Activated CD8-positive, alpha-beta memory T cell treated with anti-CD3 and anti-CD28 coated beads for 36 hours (primary cell): ENCODE results near the gene CIITA. TPM values are rescaled to one million over a fixed set of nuclear protein-coding genes. Genes with fewer than 3 reads are reported as not detected.
"Not testable (repeated sequence)": the region's sequence is repeated elsewhere in the genome, so short reads cannot be mapped to it uniquely, and the experiment has no call there.

ENCODE experiments used
- CTCF ChIA-PET: fragments of 350-600 bp; sonication (Branson Sonifier 250); formaldehyde crosslinking; loops from one replicate; lab custom pipeline; 2021; ENCODE audit warnings: antibody characterized with exemption; lab: Charles Lee
- POLR2A ChIA-PET: fragments of 350-600 bp; sonication (Branson Sonifier 250); formaldehyde crosslinking; loops from one replicate; lab custom pipeline; 2021; ENCODE audit warnings: antibody characterized with exemption; lab: Charles Lee
- total RNA-seq, 2 experiments: library from RNA; stranded (reverse); gene quantifications; one replicate each; pipeline ENCODE4 v1.2.3, GENCODE V29; 2021

The CIITA gene
- total RNA-seq, 2 experiments from 2014 or later, result 9.0 to 9.3 TPM

DNA sequence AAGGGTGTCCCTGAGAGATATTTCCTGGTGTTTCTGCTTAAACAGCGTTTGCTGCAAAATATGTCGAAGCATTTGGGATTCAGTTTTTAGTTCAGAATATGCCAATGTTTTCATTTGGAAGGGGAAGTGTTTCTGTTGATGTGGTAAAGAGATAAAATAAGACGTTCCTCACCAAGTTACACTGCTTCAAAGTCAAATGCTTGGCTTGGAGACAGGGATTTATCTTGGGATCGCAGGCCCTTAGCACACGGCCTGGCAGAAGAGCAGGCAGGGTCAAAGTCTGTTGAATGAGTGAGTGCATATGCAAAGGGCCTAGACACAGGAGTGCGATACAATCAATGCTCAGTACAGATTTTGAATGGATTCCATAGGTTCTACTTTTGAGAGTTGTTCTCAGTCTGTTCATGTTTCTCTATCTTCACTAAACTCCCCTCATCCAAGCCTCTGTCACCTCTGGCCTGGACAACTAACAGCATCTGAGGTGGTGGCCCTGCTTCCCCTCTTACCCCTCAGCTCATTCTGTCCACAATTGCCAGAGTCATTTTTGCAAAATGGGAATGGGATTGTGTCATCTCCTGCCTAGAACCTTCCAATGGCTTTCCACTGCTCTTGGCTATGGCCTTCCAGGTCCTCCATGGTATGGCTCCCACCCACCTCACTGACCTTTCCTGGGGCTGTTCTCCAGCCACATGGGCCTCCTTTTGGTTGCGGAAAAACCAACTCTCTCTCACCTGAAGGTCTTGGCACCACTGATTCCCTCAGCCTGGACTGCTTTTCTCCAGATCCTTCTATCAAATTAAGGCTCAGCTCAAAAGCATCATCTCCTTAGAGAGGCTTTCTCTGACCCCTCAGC lies 62.0 kb downstream of the CIITA start:
- POLR2A ChIA-PET, result no interaction called here
- CTCF ChIA-PET, result interaction anchor here (1.0 to 1.4 kb wide), 2 partner anchors 20 to 427 kb away, joined by 3 to 4 read pairs; no protein-coding TSS in a partner anchor

DNA sequence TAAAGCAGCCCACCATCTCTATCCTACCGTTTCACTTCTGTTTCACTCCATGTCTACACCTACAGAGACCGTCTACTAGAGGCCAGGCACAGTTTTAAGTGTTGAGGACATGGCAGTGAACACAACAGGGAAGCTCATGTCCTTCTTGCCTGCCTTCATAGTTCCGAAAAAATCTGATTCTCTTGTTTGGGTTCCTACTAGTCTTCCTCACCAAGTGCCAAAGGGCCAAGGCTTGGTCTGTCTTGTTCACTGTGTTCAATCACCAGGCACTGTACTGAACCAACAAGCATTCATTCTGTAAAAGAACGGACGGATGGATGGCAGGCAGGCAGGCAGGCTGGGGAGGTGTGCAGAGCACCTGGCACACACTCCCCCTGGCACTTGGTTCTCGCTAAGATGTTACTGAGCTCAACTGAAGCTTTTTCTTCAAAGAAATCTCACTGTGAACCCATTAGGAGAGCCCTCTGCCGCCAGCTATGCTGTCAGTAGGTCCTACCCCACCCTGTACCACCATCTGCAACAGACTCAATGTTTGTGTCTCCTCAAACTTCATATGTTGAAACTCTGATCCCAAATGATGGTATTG lies 62.7 kb downstream of the CIITA start:
- CTCF ChIA-PET, result interaction anchor here (1.0 to 1.9 kb wide), 2 partner anchors 21 to 428 kb away, joined by 3 to 5 read pairs; no protein-coding TSS in a partner anchor
- POLR2A ChIA-PET, result no interaction called here

GRCh38 chr16:10940501-10941079 lies 63.6 kb downstream of the CIITA start:
- CTCF ChIA-PET, result interaction anchor here (1.3 to 1.9 kb wide), 2 partner anchors 8 to 22 kb away, joined by 3 to 5 read pairs; no protein-coding TSS in a partner anchor

DNA sequence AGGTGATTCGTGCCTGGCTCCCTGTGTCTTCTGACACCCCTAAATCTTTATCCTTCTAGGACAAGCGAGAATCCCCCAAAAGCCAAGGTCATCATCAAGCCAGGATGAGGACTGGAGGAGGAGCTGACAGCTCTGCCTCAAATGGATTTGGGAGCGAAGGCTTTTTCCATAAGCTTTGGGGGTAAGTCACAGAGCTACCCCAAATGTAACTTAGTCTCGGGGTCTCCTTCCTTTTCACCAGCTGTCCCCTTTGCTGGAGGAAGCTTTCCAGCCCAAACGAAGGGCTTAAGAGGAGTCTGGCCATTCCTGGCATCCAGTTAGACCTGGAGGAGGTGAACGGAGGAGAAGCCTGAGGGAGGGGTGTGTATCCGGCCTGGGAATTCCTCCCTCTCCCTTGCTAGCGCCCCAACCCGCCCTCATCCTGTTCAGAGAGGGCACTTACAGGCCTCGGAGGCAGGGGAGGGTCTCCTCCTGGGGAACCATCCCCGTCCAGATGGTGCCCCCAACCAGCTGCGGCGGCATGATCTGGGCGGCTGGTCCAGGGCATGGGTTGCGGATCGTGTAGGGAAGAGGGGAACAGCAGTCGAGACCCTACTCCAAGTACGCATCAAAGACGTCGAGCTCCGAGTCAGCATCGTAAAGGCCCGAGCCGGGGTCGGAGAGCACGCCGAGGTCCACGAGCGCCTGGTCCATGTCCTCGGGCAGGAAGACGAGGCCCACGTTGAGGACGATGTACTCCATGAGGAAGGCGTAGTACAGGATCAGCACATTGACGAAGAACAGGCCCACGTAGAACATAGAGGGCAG lies 64.3 kb downstream of the CIITA start:
- CTCF ChIA-PET, result interaction anchor here (1.3 to 1.9 kb wide), 2 partner anchors 9 to 22 kb away, joined by 3 to 5 read pairs; no protein-coding TSS in a partner anchor
- POLR2A ChIA-PET, result interaction anchor here (0.6 kb wide), 1 partner anchor 284 kb away, joined by 3 read pairs; no protein-coding TSS in a partner anchor

More at GRCh38 chr16:10940501-10941079, 63.6 kb downstream of the CIITA start:
- POLR2A ChIA-PET, result interaction anchor here (0.6 kb wide), 1 partner anchor 284 kb away, joined by 3 read pairs; no protein-coding TSS in a partner anchor

GRCh38 chr16:10941935-10942351 lies 64.9 kb downstream of the CIITA start:
- CTCF ChIA-PET, result not testable (repeated sequence)
- POLR2A ChIA-PET, result interaction anchor here (0.5 kb wide), 1 partner anchor 167 kb away, joined by 7 read pairs; no protein-coding TSS in a partner anchor

DNA sequence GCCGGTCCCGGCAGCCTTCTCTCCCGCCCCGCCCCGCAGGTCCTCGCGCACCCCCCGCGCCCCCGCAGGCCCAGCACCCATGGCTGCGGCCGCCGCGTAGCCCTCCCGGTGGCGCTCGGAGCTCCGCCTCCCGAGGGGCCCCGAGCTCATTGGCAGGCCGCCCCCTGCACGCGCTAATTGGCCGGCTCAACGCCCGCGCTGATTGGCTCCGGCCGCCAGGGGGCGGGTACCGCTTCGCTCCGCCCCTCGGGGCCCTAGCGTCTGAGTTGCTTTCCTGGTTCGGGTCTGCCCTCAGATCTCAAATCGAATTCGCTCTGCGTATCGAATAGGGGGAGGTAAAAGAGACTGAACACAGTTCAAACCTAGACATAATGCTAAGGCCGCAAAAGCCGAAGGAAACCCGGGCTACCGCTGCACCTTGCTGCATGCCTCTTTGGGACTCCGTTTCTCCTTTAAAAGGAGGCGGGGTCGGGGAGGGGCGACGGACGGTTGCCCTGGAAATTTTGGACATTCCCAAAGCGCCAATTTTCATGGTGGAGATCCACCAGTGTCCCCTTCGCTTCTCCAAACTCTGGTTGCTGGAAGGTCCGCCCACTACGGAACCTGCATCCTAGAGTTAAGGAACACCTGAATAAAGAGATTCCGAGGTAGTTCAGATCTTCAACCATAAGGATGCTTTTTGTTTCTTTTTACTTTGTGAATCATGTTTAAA lies 65.5 kb downstream of the CIITA start, which contains the start of gene DEXI:
DEXI (minus strand) TSS at position 117 of the 712 bp plus-strand sequence. CDS start 463 bp downstream, outside the sequence.
- POLR2A ChIA-PET, result interaction anchor here (0.5 to 0.6 kb wide), 3 partner anchors 71 to 854 kb away, joined by 3 to 7 read pairs (median 3); no protein-coding TSS in a partner anchor
- CTCF ChIA-PET, result no interaction called here

DNA sequence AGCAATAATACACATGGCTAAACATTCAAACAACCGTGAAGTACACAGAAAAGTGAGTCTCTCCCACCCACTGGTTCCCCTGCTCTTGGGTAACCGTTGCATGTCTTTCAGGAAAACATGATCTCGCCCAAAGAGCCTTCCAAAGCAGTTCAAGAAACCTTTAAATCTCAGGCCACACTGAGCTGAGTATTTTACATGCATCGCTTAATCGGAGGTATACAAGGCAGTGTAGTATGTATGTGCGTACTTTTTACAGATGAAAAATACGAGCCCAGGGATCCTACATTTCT lies 66.0 kb downstream of the CIITA start:
- ChIA-PET CTCF (no interaction called here), POLR2A (no interaction called here)

DNA sequence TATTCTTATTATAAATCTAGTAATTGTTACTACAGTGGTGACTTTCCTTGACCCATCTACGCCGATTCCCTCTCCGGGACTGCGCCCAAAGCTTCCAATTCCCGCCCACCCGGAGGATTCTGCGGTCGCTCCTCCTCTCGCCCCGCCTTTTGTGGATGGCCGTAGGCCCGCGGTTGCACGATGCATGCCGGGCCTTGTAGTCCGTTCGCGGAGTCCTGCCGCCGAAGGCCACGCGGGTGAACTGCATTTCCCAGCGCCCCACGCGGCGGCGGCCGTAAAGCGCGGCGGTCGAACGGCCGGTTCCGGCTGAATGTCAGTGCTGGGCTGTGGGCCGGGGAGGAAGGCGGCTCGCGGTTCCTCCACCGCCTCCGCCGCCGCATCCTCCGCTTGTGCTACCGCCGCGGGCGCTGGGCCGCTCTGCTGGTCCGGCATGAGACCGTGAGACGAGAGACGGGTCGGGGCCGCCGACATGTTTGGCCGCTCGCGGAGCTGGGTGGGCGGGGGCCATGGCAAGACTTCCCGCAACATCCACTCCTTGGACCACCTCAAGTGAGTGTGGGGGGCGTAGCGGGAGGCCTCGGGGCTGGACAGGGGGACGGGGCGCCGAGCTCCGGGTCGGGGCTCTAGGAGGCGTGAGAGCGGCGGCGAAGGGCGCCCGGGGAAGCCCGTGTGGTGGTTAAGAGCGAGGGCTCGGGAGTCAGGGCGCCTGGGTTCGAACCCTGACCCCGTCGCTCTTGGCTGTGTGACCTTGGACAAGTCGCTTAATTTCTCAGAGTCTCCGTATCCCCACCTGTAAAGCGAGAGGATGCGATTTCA lies 67.5 kb downstream of the CIITA start, which contains the start of gene CLEC16A:
CLEC16A (plus strand) TSS at position 316 of the 816 bp plus-strand sequence; CDS start at position 470, 154 bp downstream.
- POLR2A ChIA-PET, result interaction anchor here (1.3 kb wide), 1 partner anchor 307 kb away, joined by 3 read pairs; no protein-coding TSS in a partner anchor
- CTCF ChIA-PET, result interaction anchor here (1.0 to 2.2 kb wide), 3 partner anchors 9 to 27 kb away, joined by 3 to 13 read pairs (median 8); no protein-coding TSS in a partner anchor

DNA sequence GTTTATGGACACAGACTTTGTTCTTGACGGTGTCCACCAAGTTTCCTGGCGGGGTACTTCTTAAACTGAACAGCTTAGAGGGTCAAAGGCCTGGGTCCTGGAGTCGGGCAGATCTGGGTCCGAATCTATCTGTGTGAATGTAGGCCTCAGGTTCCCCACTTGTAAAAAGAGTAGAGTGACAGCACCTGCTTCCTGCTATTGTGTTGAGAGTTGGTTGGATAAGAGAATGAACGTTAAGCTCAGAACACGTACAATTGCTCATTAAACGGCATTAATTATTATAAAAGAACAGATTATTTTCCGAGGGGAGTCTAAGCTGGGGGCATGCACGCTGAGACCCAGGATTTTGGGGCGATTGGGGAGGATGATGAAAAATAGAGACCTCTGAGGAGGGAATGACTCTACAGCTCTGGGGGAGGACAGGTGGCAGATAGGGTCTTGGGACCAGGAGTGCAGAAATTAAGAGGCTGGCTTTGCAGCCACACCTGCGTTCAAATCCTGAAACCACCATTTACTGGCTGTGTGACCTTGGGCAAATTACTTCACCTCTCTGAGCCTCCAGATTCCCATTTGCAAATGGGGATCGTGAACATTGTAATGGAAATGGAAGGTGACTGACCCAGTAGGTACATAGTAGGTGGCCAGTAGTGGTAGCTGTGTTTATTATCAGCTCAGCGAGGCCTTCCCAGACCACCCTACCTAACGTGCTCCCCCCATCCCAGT lies 68.2 kb downstream of the CIITA start:
- POLR2A ChIA-PET, result interaction anchor here (1.3 kb wide), 1 partner anchor 307 kb away, joined by 3 read pairs; no protein-coding TSS in a partner anchor

GRCh38 chr16:10946308-10946707 lies 69.3 kb downstream of the CIITA start:
- ChIA-PET CTCF (interaction anchor here (2.2 kb wide), 1 partner anchor 18 kb away, joined by 13 read pairs; no protein-coding TSS in a partner anchor), POLR2A (no interaction called here)

More for the DNA sequence above, 68.2 kb downstream of the CIITA start:
- CTCF ChIA-PET, result interaction anchor here (1.0 to 2.2 kb wide), 3 partner anchors 9 to 26 kb away, joined by 3 to 13 read pairs (median 8); no protein-coding TSS in a partner anchor

GRCh38 chr16:10947211-10947787 lies 70.3 kb downstream of the CIITA start:
- POLR2A ChIA-PET, result no interaction called here
- CTCF ChIA-PET, result no interaction called here

- POLR2A ChIA-PET, result no interaction called here
These were observed 72.5 kb downstream of the CIITA start for GRCh38 chr16:10949424-10949970.

GRCh38 chr16:10950393-10950792 lies 73.4 kb downstream of the CIITA start:
- POLR2A ChIA-PET, result interaction anchor here (0.8 kb wide), 1 partner anchor 305 kb away, joined by 4 read pairs; the partner anchor contains the start of gene SOCS1
- CTCF ChIA-PET, result interaction anchor here (1.4 to 2.1 kb wide), 2 partner anchors 10 to 13 kb away, joined by 3 to 5 read pairs; no protein-coding TSS in a partner anchor

More at GRCh38 chr16:10949424-10949970, 72.5 kb downstream of the CIITA start:
- CTCF ChIA-PET, result interaction anchor here (0.5 to 2.1 kb wide), 6 partner anchors 11 to 668 kb away, joined by 3 to 5 read pairs (median 3); no protein-coding TSS in a partner anchor

- ChIA-PET POLR2A (no interaction called here), CTCF (interaction anchor here (2.1 kb wide), 1 partner anchor 12 kb away, joined by 5 read pairs; no protein-coding TSS in a partner anchor)
These were observed 74.0 kb downstream of the CIITA start for GRCh38 chr16:10951026-10951425.

DNA sequence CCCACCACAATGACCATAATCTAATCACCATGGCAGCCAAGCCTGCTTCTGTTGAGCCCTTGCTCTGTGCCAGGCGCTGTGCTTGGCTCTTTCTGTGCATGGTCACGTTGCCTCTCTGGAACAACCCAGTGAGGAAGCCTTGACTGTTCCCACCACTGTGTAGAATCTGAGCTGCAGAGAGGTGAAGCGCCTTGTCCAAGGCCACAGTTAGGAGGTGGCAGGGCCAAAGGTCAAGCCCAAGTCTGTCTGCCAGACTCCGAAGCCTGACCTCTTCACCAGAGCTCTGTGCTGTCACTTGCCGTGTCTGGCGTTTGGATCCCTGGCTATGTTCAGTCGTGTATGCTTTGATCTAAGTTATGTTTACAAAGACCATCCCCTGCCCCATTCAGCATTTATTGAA lies 77.9 kb downstream of the CIITA start:
- POLR2A ChIA-PET, result no interaction called here

More for the DNA sequence above, 77.9 kb downstream of the CIITA start:
- CTCF ChIA-PET, result interaction anchor here (0.8 to 2.5 kb wide), 12 partner anchors 9 to 452 kb away, joined by 3 to 22 read pairs (median 4); partner anchors contain the start of genes CLEC16A and SOCS1
